Tibial nerve (tissue), 4 donors: Measurements from ENCODE around the gene VPS26A. TPM values are rescaled to one million over a fixed set of nuclear protein-coding genes. Genes with fewer than 3 reads are reported as not detected.

ENCODE experiments used
- DNase-seq, 2 donors: peaks; one replicate each; pipeline ENCODE4 v3.0.0-alpha.2; 2019; ENCODE audit warnings: low spot score in 2 of 2
- H3K27ac ChIP-seq, 4 donors: fragments of 200-600 bp; sonication (generic) in 3 of 4; one replicate each; pipeline ENCODE4 v1.5.1; 2017 to 2019; ENCODE audit warnings: mild to moderate bottlenecking in 1 of 4
- H3K27me3 ChIP-seq, 2 donors: fragments of 200-600 bp; sonication (generic) in 1 of 2; one replicate each; pipeline versions ENCODE4 v1.5.1 to v1.6.0; 2017 to 2019
- H3K36me3 ChIP-seq, 3 donors: fragments of 200-600 bp; sonication (generic); one replicate each; pipeline ENCODE4 v1.5.1; 2018 to 2019
- H3K4me1 ChIP-seq, 4 donors: fragments of 200-600 bp; sonication (generic) in 3 of 4; one replicate each; pipeline ENCODE4 v1.5.1; 2017 to 2019
- H3K4me3 ChIP-seq, 4 donors: fragments of 200-600 bp; sonication (generic) in 3 of 4; one replicate each; pipeline ENCODE4 v1.5.1; 2017 to 2019; ENCODE audit warnings: mild to moderate bottlenecking in 1 of 4, moderate library complexity in 1 of 4
- H3K9me3 ChIP-seq, 4 donors: fragments of 200-600 bp; sonication (generic) in 3 of 4; one replicate each; pipeline ENCODE4 v1.5.1; 2017 to 2019
- EP300 ChIP-seq, 2 donors: sonication (generic); formaldehyde crosslinking; IDR thresholded peaks; one replicate each; pipeline ENCODE4 v1.6.1; 2017; ENCODE audit warnings: antibody characterized with exemption in 2 of 2, mild to moderate bottlenecking in 1 of 2
- POLR2A ChIP-seq, 2 donors: fragments of 450-650 bp; IDR thresholded peaks; one replicate each; pipeline ENCODE4 v1.6.1; 2017; ENCODE audit warnings: antibody characterized with exemption in 2 of 2, mild to moderate bottlenecking in 2 of 2, moderate library complexity in 2 of 2
- WGBS, 2 donors: methylation state at CpG; one replicate each; pipeline ENCODE4 v1.1.5; 2018; 5-methylcytosine and 5-hydroxymethylcytosine counted together
- small RNA-seq: library from RNA; depleted of rRNA; stranded (forward); fragments of <200 nt; gene quantifications from one replicate; pipeline ENCODE3, GENCODE V24; 2016
- total RNA-seq, 4 donors: library from RNA; depleted of rRNA; stranded (reverse); fragments of >200 nt; gene quantifications; one replicate each; pipeline ENCODE4 v1.1.0, GENCODE V29; 2016
- TF ChIP-seq, protein P1 (sequence below), 5 experiments: fragments of 200-600 bp in 3 of 5; fragments of 450-650 bp in 2 of 5; sonication (generic) in 3 of 5; IDR thresholded peaks; one replicate each; pipeline ENCODE4 v1.5.1; 2016 to 2019; ENCODE audit warnings: antibody characterized with exemption in 5 of 5, mild to moderate bottlenecking in 3 of 5, moderate library complexity in 2 of 5

VPS26A gene
- total RNA-seq, 4 donors from 2014 or later = 36.8 to 51.1 (median 39.0) TPM

DNA sequence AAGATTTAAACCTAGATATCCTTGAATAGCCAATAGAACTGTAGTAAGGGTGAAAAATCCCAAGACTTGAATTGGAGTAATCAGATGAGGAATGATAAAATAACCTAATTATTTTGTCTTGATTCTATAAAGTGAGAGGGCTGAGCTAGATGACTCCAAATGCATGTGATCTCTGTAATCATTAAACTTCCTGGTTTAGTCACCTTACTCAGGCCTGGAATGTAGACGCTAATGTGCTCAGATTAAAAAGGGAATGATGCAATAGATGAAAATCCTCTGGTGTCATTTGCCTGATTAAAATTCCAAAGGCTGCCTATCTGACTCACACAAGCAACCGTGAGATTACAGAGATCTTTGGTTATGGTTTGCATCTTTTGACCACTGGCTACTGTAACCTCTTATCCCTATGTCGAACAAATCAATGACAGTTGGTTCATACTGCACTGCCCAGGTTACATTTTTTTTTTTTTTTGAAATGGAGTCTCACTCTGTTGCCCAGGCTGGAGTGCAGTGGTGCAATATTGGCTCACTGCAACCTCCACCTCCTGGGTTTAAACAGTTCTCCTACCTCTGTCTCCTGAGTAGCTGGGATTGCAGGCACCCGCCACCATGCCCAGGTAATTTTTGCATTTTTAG, 93.3 kb downstream of the VPS26A start:
- WGBS, 2 donors = 78 to 85% methylated on average over 4 of the region's 4 CpGs
- no peak overlapping the region for H3K27ac ChIP-seq

DNA sequence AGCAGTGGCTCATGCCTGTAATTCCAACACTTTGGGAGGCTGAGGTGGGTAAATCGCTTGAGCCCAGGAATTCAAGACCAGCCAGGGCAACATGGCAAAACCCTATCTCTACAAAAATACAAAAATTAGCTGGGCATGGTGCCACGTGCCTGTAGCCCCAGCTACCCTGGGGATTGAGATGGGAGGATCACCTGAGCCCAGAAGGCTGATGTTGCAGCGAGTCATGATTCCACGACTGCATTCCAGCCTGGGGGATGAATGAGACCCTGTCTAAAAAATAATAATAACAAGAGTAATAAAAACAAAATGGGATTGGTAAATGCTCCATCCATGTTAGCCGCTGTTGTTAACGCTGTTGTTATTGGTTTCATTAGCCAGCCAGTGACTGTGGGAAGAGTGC, 94.9 kb downstream of the VPS26A start:
- no peak for TF ChIP-seq POLR2A (IDR thresholded peaks at IDR 0.05)
- no peak for TF ChIP-seq EP300 (IDR thresholded peaks at IDR 0.05)
- TF ChIP-seq, protein P1, sequence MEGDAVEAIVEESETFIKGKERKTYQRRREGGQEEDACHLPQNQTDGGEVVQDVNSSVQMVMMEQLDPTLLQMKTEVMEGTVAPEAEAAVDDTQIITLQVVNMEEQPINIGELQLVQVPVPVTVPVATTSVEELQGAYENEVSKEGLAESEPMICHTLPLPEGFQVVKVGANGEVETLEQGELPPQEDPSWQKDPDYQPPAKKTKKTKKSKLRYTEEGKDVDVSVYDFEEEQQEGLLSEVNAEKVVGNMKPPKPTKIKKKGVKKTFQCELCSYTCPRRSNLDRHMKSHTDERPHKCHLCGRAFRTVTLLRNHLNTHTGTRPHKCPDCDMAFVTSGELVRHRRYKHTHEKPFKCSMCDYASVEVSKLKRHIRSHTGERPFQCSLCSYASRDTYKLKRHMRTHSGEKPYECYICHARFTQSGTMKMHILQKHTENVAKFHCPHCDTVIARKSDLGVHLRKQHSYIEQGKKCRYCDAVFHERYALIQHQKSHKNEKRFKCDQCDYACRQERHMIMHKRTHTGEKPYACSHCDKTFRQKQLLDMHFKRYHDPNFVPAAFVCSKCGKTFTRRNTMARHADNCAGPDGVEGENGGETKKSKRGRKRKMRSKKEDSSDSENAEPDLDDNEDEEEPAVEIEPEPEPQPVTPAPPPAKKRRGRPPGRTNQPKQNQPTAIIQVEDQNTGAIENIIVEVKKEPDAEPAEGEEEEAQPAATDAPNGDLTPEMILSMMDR (IDR thresholded peaks at IDR 0.05) = no peak
- H3K27ac ChIP-seq = no peak overlapping the region
- peaks cover 0 to 10% (median 0%) of the 10 kb centered on the region in 4 donors for H3K4me1 ChIP-seq
- 85 to 88% methylated on average over 6 of the region's 6 CpGs for WGBS, 2 donors
- no peaks in the 10 kb centered on the region for H3K27me3 ChIP-seq
- no peak overlapping the region for H3K4me3 ChIP-seq
- no peak for DNase-seq
- no peaks in the 10 kb centered on the region for H3K36me3 ChIP-seq
- H3K9me3 ChIP-seq = no peaks in the 10 kb centered on the region

More for the DNA sequence above, 93.3 kb downstream of the VPS26A start:
- no peak for TF ChIP-seq POLR2A (IDR thresholded peaks at IDR 0.05)
- TF ChIP-seq, protein P1 (IDR thresholded peaks at IDR 0.05) = no peak
- TF ChIP-seq EP300 (IDR thresholded peaks at IDR 0.05) = no peak
- Histone ChIP-seq H3K27me3 (no peaks in the 10 kb centered on the region), H3K36me3 (no peaks in the 10 kb centered on the region), H3K4me1 (peaks cover 0 to 4% (median 0%) of the 10 kb centered on the region in 4 donors), H3K4me3 (no peak overlapping the region), H3K9me3 (no peaks in the 10 kb centered on the region)
- DNase-seq = no peak

DNA sequence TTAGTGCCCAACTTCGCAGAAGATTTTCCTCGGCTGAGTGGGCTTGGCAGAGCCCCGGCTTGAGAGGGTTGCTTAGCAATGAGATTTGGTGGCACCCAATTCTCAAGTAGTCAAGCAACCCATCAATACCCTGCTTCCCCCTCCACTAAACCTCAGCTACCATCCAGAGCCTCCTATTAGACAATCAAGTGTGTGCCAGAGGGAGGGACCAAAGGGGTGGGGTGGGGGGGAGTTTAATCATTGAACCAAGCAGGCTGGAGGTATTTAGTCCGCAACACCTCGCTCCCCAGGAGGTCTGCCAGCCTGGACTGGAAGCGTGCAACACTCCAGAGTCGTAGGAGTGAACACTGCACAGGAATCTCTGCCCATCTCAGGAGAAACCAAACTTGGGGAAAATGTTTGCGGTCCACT, 96.1 kb downstream of the VPS26A start, which contains the start of gene HKDC1:
Gene HKDC1 (plus strand): TSS at position 292 of the 411 bp plus-strand sequence. CDS start 104 bp downstream, at position 396.
- peaks cover 0 to 10% (median 0%) of the 10 kb centered on the region in 4 donors for H3K4me1 ChIP-seq
- no peaks in the 10 kb centered on the region for H3K9me3 ChIP-seq
- no peak for DNase-seq
- 64 to 69% methylated on average over 8 of the region's 8 CpGs for WGBS, 2 donors
- H3K36me3 ChIP-seq = no peaks in the 10 kb centered on the region
- TF ChIP-seq EP300 (IDR thresholded peaks at IDR 0.05) = no peak
- TF ChIP-seq POLR2A (IDR thresholded peaks at IDR 0.05) = no peak
- TF ChIP-seq, protein P1 (IDR thresholded peaks at IDR 0.05) = no peak
- H3K27me3 ChIP-seq = no peaks in the 10 kb centered on the region
- peak within 1 kb of the TSS in 1 of 4 donors; percentile 66 for H3K27ac ChIP-seq
- no peak within 1 kb of the TSS for H3K4me3 ChIP-seq

DNA sequence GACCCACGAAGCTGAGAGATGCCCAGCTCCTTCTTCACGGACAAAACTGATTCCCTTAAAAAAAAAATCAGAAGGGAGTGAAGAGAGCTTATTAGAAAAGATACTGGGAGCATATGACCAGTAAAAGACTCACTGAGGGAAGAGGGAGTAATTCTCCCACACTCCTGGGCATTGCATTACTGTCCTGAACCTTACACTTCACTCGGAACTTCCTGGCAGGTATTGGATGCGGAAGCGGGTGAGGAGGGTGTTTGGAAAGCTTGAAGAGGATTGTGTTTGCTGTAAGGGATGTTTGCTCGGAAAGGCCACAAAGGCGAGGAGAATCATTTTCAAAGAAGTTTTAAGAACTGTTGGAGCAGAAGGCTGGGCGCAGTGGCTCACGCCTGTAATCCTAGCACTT, 96.5 kb downstream of the VPS26A start:
- H3K36me3 ChIP-seq = no peaks in the 10 kb centered on the region
- TF ChIP-seq POLR2A (IDR thresholded peaks at IDR 0.05) (no peak), EP300 (IDR thresholded peaks at IDR 0.05) (no peak)
- TF ChIP-seq, protein P1 (IDR thresholded peaks at IDR 0.05) = no peak
- peaks cover 0 to 10% (median 0%) of the 10 kb centered on the region in 4 donors for H3K4me1 ChIP-seq
- WGBS, 2 donors = 85% methylated on average over 9 of the region's 9 CpGs
- no peak for DNase-seq
- H3K9me3 ChIP-seq = no peaks in the 10 kb centered on the region
- H3K27ac ChIP-seq = peak overlapping the region in 1 of 4 donors; percentile 40
- H3K4me3 ChIP-seq = no peak overlapping the region
- no peaks in the 10 kb centered on the region for H3K27me3 ChIP-seq

Small RNAs within 50 kb of the gene (small RNA-seq; reads per million reads assigned to genes)
- gene RF00017 = not detected

Other genes with a start within 250 kb of the VPS26A start
- 10 to 100 TPM; 25.9 to 52.7 (median 38.3) TPM for gene DDX50, start 222.9 kb upstream of the VPS26A start, total RNA-seq
- 10 to 100 TPM; 39.3 to 49.5 (median 41.1) TPM for gene DDX21, start 168.0 kb upstream of the VPS26A start, total RNA-seq
- 10 to 100 TPM; 28.0 to 51.3 (median 43.5) TPM for gene KIFBP, start 135.4 kb upstream of the VPS26A start, total RNA-seq
- 100 to 1,000 TPM in 3 of 4 donors, 10 to 100 TPM in 1; 90.0 to 313 (median 105) TPM for gene SRGN, start 36.1 kb upstream of the VPS26A start, total RNA-seq
- 10 to 100 TPM; 23.4 to 53.7 (median 34.9) TPM for gene SUPV3L1, start 56.1 kb downstream of the VPS26A start, total RNA-seq
- 10 to 100 TPM in 1 of 4 donors, 1 to 10 TPM in 3; 4.8 to 11.1 (median 5.5) TPM for gene HKDC1, start 96.2 kb downstream of the VPS26A start, total RNA-seq
- gene HK1, start 154.3 kb downstream of the VPS26A start, total RNA-seq = 10 to 100 TPM; 27.3 to 54.0 (median 30.1) TPM